Cardiac muscle cell (in vitro differentiated cells and primary cell): ENCODE measurements around the gene ADAMTS19. TPM values are rescaled to one million over a fixed set of nuclear protein-coding genes. Genes with fewer than 3 reads are reported as not detected.
A peak's percentile ranks its signal among the peaks of the same experiment; 100 is the strongest.

ENCODE experiments used
- DNase-seq, 2 donors: peaks; one replicate each; pipeline versions ENCODE4 v3.0.0 to v3.0.0-alpha.2; 2010 to 2017; ENCODE audit warnings: low read depth in 1 of 2, low spot score in 1 of 2
- H3K27ac ChIP-seq: fragments of 200-600 bp; sonication (generic); 2 replicates; pipeline ENCODE4 v1.5.1; 2016
- H3K27me3 ChIP-seq: fragments of 200-600 bp; sonication (generic); 2 replicates; pipeline ENCODE4 v1.6.0; 2016; ENCODE audit warnings: control low read depth
- H3K36me3 ChIP-seq: fragments of 200-600 bp; sonication (generic); 2 replicates; pipeline ENCODE4 v1.5.1; 2016; ENCODE audit warnings: control low read depth
- H3K4me1 ChIP-seq: fragments of 200-600 bp; sonication (generic); 2 replicates; pipeline ENCODE4 v1.8.1; 2017; ENCODE audit warnings: low read depth, mild to moderate bottlenecking, mixed run types
- H3K4me3 ChIP-seq: fragments of 200-600 bp; sonication (generic); 2 replicates; pipeline ENCODE4 v1.5.1; 2016; ENCODE audit warnings: mild to moderate bottlenecking
- H3K9me3 ChIP-seq: fragments of 200-600 bp; sonication (generic); 2 replicates; pipeline ENCODE4 v1.5.1; 2017; ENCODE audit warnings: low read depth, mild to moderate bottlenecking, control low read depth
- polyA plus RNA-seq: library from polyadenylated mRNA; unstranded; fragments of >200 nt; fragmentation: Nextera tagmentation; extraction: Ambion mirVana; gene quantifications from 2 replicates; pipeline ENCODE4 v1.2.1, GENCODE V29; 2016
- total RNA-seq: library from RNA; depleted of rRNA; stranded (reverse); fragments of >200 nt; gene quantifications from 2 replicates; pipeline ENCODE4 v1.2.3, GENCODE V29; 2016
- TF ChIP-seq, protein P1 (sequence below): IDR thresholded peaks from 2 replicates; pipeline ENCODE4 v1.5.1; 2012; ENCODE audit warnings: low read depth, mild to moderate bottlenecking, low read length

ADAMTS19 gene
- total and polyA plus RNA-seq, 2 experiments from 2014 or later, result 26.6 to 111 TPM

DNA sequence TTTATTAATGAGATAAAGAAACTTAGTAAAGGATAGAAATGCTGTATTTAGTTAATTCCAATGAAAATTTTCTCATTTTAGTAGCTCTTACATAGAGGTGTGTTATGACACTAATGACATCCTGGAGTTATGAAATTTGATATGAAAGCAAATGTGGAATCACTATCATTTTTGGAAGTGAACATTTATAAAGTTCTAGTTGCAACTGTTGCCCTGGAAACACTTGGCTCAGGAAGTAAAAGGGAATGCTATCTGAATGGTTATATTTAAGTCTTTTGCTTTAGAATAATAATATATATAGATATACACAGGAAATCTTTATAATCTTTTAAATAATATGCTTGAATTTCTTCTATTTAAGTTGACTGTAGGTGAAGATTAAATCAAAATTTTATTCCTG lies 16.7 kb downstream of the ADAMTS19 start:
- Histone ChIP-seq H3K27me3 (no peaks in the 10 kb centered on the region), H3K36me3 (peaks cover 6% of the 10 kb centered on the region), H3K4me3 (no peak overlapping the region), H3K9me3 (no peaks in the 10 kb centered on the region), H3K4me1 (peaks cover 7% of the 10 kb centered on the region), H3K27ac (no peak overlapping the region)
- TF ChIP-seq, protein P1, sequence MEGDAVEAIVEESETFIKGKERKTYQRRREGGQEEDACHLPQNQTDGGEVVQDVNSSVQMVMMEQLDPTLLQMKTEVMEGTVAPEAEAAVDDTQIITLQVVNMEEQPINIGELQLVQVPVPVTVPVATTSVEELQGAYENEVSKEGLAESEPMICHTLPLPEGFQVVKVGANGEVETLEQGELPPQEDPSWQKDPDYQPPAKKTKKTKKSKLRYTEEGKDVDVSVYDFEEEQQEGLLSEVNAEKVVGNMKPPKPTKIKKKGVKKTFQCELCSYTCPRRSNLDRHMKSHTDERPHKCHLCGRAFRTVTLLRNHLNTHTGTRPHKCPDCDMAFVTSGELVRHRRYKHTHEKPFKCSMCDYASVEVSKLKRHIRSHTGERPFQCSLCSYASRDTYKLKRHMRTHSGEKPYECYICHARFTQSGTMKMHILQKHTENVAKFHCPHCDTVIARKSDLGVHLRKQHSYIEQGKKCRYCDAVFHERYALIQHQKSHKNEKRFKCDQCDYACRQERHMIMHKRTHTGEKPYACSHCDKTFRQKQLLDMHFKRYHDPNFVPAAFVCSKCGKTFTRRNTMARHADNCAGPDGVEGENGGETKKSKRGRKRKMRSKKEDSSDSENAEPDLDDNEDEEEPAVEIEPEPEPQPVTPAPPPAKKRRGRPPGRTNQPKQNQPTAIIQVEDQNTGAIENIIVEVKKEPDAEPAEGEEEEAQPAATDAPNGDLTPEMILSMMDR, result no peak
- DNase-seq, result no peak

DNA sequence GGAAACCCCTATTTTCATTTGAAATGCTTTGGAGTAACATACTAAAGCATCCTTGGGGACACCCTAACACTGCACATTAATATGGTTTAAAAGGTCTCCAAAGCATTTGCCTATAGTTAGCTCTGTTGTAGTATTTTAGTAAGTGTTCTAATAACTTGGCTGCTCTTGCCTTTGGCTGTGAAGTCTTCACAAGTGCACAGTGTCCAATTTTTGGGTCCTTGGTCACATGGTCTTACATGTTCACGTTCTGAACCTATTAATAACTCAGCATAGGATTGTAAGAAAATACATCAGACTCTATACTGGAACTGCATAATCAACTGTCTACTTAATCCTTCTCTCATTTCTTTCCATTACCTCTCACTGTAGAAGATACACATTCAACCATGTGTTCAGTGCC lies 17.4 kb downstream of the ADAMTS19 start:
- no peak overlapping the region for H3K4me3 ChIP-seq
- no peak overlapping the region for H3K27ac ChIP-seq
- TF ChIP-seq, protein P1, result no peak
- H3K27me3 ChIP-seq, result no peaks in the 10 kb centered on the region
- no peak for DNase-seq
- H3K9me3 ChIP-seq, result no peaks in the 10 kb centered on the region
- H3K36me3 ChIP-seq, result peaks cover 8% of the 10 kb centered on the region
- peaks cover 7% of the 10 kb centered on the region for H3K4me1 ChIP-seq

DNA sequence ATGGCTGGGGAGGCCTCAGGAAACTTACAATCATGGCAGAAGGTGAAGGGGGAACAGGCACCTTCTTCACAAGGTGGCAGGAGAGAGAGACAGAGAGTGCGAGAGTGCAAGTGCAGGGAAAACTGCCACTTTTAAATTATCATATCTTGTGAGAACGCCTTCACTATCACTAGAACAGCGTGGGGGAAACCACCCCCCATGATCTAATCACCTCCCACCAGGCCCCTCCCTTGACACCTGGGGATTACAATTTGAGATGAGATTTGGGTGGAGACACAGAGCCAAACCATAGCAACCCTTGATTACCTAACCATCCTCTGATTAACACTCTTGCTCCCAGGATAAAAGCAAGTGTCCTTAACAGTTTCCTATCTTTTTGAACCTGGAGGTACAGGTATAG lies 21.1 kb downstream of the ADAMTS19 start:
- no peak for DNase-seq
- Histone ChIP-seq H3K4me1 (peaks cover 7% of the 10 kb centered on the region), H3K4me3 (no peak overlapping the region), H3K9me3 (no peaks in the 10 kb centered on the region), H3K27ac (no peak overlapping the region), H3K36me3 (peaks cover 14% of the 10 kb centered on the region), H3K27me3 (no peaks in the 10 kb centered on the region)
- TF ChIP-seq, protein P1, result no peak

DNA sequence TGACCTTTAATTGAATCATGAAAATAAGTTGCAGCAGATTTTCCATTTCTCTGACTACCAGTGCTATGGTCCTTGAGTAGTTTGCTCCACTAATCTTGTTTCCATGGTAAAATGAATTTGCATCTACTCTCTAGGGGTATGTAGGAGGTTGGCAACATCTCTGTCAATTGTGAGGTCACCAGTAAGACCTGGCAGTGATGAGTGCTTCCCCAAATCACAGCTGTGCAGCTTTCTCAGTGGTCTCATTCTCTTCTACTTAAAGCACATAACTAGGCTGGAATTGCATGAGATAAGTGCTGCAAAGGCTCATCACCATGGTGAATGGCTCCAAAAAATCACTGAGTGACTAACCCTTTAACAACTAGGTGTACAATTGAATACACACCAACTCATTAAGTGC lies 36.3 kb downstream of the ADAMTS19 start:
- H3K27me3 ChIP-seq, result no peaks in the 10 kb centered on the region
- H3K27ac ChIP-seq, result no peak overlapping the region
- H3K4me3 ChIP-seq, result no peak overlapping the region
- peak in 1 of 2 donors; percentile 23 for DNase-seq
- no peaks in the 10 kb centered on the region for H3K36me3 ChIP-seq
- H3K9me3 ChIP-seq, result no peaks in the 10 kb centered on the region
- H3K4me1 ChIP-seq, result peaks cover 26% of the 10 kb centered on the region
- TF ChIP-seq, protein P1, result no peak

DNA sequence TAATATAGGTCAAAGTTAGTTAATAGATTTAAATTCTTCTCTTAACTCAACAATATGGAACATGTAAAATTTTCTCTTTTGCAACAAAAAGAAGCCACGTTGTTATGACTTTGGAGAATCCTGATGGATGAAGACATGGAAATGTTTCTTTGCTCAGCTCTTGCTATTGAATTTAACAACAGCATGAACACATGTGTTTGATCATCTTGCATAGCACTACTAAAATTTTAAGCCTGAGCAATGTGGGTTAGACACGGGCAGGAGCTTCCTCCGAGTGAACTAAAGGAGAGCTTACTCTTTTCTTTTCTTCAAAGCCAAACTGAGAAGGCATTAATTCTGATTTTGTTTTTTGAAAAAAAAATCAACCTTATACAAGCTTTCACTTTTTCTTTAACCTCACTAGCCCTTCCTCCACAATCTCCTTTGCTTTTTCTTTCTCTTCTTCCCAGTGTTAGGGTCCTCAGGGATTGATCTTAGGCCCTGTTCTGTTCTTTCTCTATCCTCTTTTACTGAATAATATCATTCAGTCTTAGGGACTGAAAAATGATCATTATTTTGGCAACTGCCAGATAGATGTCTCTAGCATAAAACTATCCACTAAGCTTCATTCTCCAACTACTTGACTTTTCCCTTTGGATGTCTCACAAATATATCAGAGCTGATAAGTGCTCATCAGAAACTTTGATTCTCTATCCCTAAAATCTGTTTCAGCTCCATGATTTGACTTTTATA lies 36.9 kb downstream of the ADAMTS19 start:
- DNase-seq, result no peak
- Histone ChIP-seq H3K4me3 (no peak overlapping the region), H3K27me3 (no peaks in the 10 kb centered on the region), H3K36me3 (no peaks in the 10 kb centered on the region), H3K4me1 (peaks cover 27% of the 10 kb centered on the region), H3K9me3 (no peaks in the 10 kb centered on the region), H3K27ac (no peak overlapping the region)
- TF ChIP-seq, protein P1, result no peak
